Measurements from ENCODE around the gene LSAMP. TPM values are rescaled to one million over a fixed set of nuclear protein-coding genes. Genes with fewer than 3 reads are reported as not detected.

The LSAMP gene
- total and polyA plus RNA-seq, 9 of the 15 experiments (the other 6 are each of a cell fraction or from before 2014, with no cell fraction given) = 0.09 to 0.11 TPM; not detected in 7

- H3K4me2 ChIP-seq (ENCODE audit: insufficient read depth, low read length) = no peak overlapping the region
- POLR2A ChIA-PET = interaction anchor here (0.8 kb wide), 1 partner anchor 16 kb away, joined by 3 read pairs; no protein-coding TSS in a partner anchor
- ATAC-seq (no peak), DNase-seq (ENCODE audit: extremely low read depth in 1 of 4, low spot score in 3 of 4) (no peak), FAIRE-seq (no peak)
- intact Hi-C loops (cut with micrococcal nuclease) (no loop called here), in situ Hi-C loops (cut with MboI) (no loop called here)
- H3K27me3 ChIP-seq (ENCODE audit: control insufficient read depth in 2 of 2, insufficient read depth in 2 of 2, low read length in 2 of 2) = no peaks in the 10 kb centered on the region
- H2AFZ ChIP-seq (ENCODE audit: low read depth, low read length) = peak overlapping the region; percentile 19; the same call in 1 of the 2 replicates
- no peak overlapping the region for H3K9ac ChIP-seq (ENCODE audit: insufficient read depth in 1 of 2, low read depth in 2 of 2, low read length in 2 of 2)
- H3K27ac ChIP-seq (ENCODE audit: extremely low read depth, low read depth, low read length) = no peak overlapping the region
- H4K20me1 ChIP-seq (replicated peaks; ENCODE audit: control insufficient read depth, insufficient read depth, low read length) = no peaks in the 10 kb centered on the region
- no peaks in the 10 kb centered on the region for H3K79me2 ChIP-seq (ENCODE audit: control insufficient read depth, insufficient read depth, low read length)
- CTCF ChIA-PET (ENCODE audit: low intra/inter-chr PET ratio) = no interaction called here
- H3K4me3 ChIP-seq = no peak overlapping the region
- no peaks in the 10 kb centered on the region for H3K9me1 ChIP-seq (ENCODE audit: control insufficient read depth, insufficient read depth, low read length)
- no peaks in the 10 kb centered on the region; a peak in 1 of 5 replicates for H3K4me1 ChIP-seq (replicated peaks in 1 of 2; ENCODE audit: control insufficient read depth in 2 of 2, insufficient read depth in 2 of 2, low read length in 2 of 2)
- TF ChIP-seq HDAC2 (IDR thresholded peaks at IDR 0.05) (no peak), HDAC1 (IDR thresholded peaks at IDR 0.05) (no peak), JUN (IDR thresholded peaks at IDR 0.05; ENCODE audit: borderline replicate concordance, low read depth, low read length) (no peak), JUN (CRISPR knock-in tag; IDR thresholded peaks at IDR 0.05; ENCODE audit: borderline replicate concordance) (no peak), ZFP1 (CRISPR knock-in tag; IDR thresholded peaks at IDR 0.05) (no peak), ZNF740 (CRISPR knock-in tag; IDR thresholded peaks at IDR 0.05) (no peak), ZNF740 (tag; IDR thresholded peaks at IDR 0.05) (no peak), FOXP1 (CRISPR knock-in tag; IDR thresholded peaks at IDR 0.05) (no peak), RBM17 (IDR thresholded peaks at IDR 0.05; ENCODE audit: borderline replicate concordance, low read depth, low read length) (no peak), ZNF584 (CRISPR knock-in tag; IDR thresholded peaks at IDR 0.05; ENCODE audit: low read depth) (no peak), RUNX1 (IDR thresholded peaks at IDR 0.05; ENCODE audit: low read depth) (no peak), NFYB (IDR thresholded peaks at IDR 0.05; ENCODE audit: extremely low read depth, insufficient read length) (no peak), SRSF1 (IDR thresholded peaks at IDR 0.05; ENCODE audit: low read depth, low read length) (no peak), SMARCA4 (IDR thresholded peaks at IDR 0.05) (no peak)
- TF ChIP-seq, protein P1, sequence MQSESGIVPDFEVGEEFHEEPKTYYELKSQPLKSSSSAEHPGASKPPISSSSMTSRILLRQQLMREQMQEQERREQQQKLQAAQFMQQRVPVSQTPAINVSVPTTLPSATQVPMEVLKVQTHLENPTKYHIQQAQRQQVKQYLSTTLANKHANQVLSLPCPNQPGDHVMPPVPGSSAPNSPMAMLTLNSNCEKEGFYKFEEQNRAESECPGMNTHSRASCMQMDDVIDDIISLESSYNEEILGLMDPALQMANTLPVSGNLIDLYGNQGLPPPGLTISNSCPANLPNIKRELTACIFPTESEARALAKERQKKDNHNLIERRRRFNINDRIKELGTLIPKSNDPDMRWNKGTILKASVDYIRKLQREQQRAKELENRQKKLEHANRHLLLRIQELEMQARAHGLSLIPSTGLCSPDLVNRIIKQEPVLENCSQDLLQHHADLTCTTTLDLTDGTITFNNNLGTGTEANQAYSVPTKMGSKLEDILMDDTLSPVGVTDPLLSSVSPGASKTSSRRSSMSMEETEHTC (IDR thresholded peaks at IDR 0.05) = no peak
- TF ChIP-seq, protein P2, sequence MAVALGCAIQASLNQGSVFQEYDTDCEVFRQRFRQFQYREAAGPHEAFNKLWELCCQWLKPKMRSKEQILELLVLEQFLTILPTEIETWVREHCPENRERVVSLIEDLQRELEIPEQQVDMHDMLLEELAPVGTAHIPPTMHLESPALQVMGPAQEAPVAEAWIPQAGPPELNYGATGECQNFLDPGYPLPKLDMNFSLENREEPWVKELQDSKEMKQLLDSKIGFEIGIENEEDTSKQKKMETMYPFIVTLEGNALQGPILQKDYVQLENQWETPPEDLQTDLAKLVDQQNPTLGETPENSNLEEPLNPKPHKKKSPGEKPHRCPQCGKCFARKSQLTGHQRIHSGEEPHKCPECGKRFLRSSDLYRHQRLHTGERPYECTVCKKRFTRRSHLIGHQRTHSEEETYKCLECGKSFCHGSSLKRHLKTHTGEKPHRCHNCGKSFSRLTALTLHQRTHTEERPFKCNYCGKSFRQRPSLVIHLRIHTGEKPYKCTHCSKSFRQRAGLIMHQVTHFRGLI (CRISPR knock-in tag; IDR thresholded peaks at IDR 0.05) = no peak
- TF ChIP-seq, protein P3, sequence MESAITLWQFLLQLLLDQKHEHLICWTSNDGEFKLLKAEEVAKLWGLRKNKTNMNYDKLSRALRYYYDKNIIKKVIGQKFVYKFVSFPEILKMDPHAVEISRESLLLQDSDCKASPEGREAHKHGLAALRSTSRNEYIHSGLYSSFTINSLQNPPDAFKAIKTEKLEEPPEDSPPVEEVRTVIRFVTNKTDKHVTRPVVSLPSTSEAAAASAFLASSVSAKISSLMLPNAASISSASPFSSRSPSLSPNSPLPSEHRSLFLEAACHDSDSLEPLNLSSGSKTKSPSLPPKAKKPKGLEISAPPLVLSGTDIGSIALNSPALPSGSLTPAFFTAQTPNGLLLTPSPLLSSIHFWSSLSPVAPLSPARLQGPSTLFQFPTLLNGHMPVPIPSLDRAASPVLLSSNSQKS (CRISPR knock-in tag; IDR thresholded peaks at IDR 0.05) = no peak
- no peaks in the 10 kb centered on the region for H3K9me3 ChIP-seq (replicated peaks; ENCODE audit: control insufficient read depth, insufficient read depth, low read depth, low read length)
- BruUV-seq (replicated peaks) = no TSS peak
- no peaks in the 10 kb centered on the region for H3K36me3 ChIP-seq (ENCODE audit: control insufficient read depth, insufficient read depth, low read length)
- 7% methylated on average over 3 of the region's 3 CpGs for WGBS (ENCODE audit: insufficient coverage, low coverage, missing lambda C conversion rate)
These were observed 292.1 kb downstream of the LSAMP start for GRCh38 chr3:116153174-116153573.
